Gastroesophageal sphincter (tissue), 3 donors: ENCODE data around the gene APLNR.

Experiments
- EP300 ChIP-seq: sonication (generic); formaldehyde crosslinking; IDR thresholded peaks from one replicate; pipeline ENCODE4 v1.6.1; 2017; ENCODE audit warnings: antibody characterized with exemption, mild to moderate bottlenecking
- TF ChIP-seq, protein P1 (sequence below), 4 experiments: fragments of 200-600 bp in 2 of 4; fragments of 450-650 bp in 2 of 4; sonication (generic) in 1 of 4; IDR thresholded peaks; one replicate each; pipeline ENCODE4 v1.5.1; 2017 to 2019; ENCODE audit warnings: antibody characterized with exemption in 4 of 4, mild to moderate bottlenecking in 2 of 4, moderate library complexity in 2 of 4

DNA sequence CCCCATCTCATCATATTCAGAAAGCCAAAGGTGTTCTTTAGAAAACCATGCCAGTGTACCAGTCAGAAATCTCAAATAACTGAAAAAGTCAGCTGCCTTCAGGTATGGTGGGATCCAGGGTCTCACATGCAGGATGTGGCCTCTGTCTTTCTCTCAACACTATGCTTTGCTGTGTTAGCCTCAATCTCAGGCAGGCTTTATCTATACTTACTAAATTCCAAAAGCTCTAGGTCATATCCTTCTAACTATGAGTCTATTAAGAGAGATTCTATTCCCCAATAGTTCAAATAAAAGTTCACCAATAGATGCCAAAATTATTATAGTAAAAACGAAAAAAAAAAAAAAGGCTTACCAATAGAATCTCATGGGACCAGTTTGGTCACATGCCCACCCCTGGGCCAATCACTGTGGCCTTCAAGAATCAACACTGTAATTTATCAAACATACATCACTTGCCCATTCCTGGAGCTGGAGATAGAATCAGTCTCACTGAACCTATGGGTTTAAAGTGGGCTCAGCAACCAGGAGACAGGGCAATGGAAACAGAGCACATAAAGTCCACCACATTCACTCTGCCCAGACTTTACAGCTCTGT is 38.0 kb upstream of the APLNR start:
- TF ChIP-seq EP300, result no peak
- TF ChIP-seq, protein P1, sequence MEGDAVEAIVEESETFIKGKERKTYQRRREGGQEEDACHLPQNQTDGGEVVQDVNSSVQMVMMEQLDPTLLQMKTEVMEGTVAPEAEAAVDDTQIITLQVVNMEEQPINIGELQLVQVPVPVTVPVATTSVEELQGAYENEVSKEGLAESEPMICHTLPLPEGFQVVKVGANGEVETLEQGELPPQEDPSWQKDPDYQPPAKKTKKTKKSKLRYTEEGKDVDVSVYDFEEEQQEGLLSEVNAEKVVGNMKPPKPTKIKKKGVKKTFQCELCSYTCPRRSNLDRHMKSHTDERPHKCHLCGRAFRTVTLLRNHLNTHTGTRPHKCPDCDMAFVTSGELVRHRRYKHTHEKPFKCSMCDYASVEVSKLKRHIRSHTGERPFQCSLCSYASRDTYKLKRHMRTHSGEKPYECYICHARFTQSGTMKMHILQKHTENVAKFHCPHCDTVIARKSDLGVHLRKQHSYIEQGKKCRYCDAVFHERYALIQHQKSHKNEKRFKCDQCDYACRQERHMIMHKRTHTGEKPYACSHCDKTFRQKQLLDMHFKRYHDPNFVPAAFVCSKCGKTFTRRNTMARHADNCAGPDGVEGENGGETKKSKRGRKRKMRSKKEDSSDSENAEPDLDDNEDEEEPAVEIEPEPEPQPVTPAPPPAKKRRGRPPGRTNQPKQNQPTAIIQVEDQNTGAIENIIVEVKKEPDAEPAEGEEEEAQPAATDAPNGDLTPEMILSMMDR (IDR thresholded peaks at IDR 0.05), result no peak
